T-cell (primary cell): ENCODE results near the gene TRIM61. TPM values are rescaled to one million over a fixed set of nuclear protein-coding genes. Genes with fewer than 3 reads are reported as not detected.
"Not testable (repeated sequence)": the region's sequence is repeated elsewhere in the genome, so short reads cannot be mapped to it uniquely, and the experiment has no call there.

Source experiments
- ATAC-seq, 4 experiments: fragments of 200-7000 bp in 3 of 4; fragments of 150-1000 bp in 1 of 4; cut with Tn5 transposase; replicated peaks in 1 of 4; 1 replicate in 3 of 4; 2 replicates in 1 of 4; pipeline ENCODE4 v1.10.0; 2021; ENCODE audit warnings: moderate library complexity in 3 of 4, mild to moderate bottlenecking in 2 of 4, moderate number of reproducible peaks in 1 of 4
- CTCF ChIA-PET, 2 donors: fragments of 300-600 bp; sonication (Branson Sonifier 250); formaldehyde crosslinking; loops; one replicate each; lab custom pipeline; 2022; ENCODE audit warnings: antibody characterized with exemption in 2 of 2; lab: Charles Lee
- POLR2A ChIA-PET, 2 donors: fragments of 300-600 bp; sonication (Branson Sonifier 250); formaldehyde crosslinking; loops; one replicate each; lab custom pipeline; 2022; ENCODE audit warnings: antibody characterized with exemption in 2 of 2; lab: Charles Lee
- DNase-seq, 35 experiments: peaks; one replicate each; pipeline versions ENCODE4 v3.0.0 to v3.0.0-alpha.2; 2013 to 2023
- H3K27ac ChIP-seq: one replicate; pipeline ENCODE4 v1.5.1; 2013; ENCODE audit warnings: low read length
- H3K27me3 ChIP-seq, 2 experiments: replicated peaks in 1 of 2; 1 replicate in 1 of 2; 2 replicates in 1 of 2; pipeline versions ENCODE4 v1.6.1 to v1.7.0; 2013; ENCODE audit warnings: low read length in 1 of 2, mixed read lengths in 1 of 2; ENCODE audit not compliant: control insufficient read depth in 2 of 2, insufficient read depth in 2 of 2; ENCODE audit errors: extremely low read depth in 1 of 2
- H3K36me3 ChIP-seq, 2 donors: 1 replicate in 1 of 2; 2 replicates in 1 of 2; pipeline versions ENCODE4 v1.6.1 to v1.7.0; 2013; ENCODE audit warnings: low read length in 1 of 2; ENCODE audit not compliant: control insufficient read depth in 2 of 2, insufficient read depth in 1 of 2; ENCODE audit errors: extremely low read depth in 1 of 2
- H3K4me1 ChIP-seq, 2 experiments: 1 replicate in 1 of 2; 2 replicates in 1 of 2; pipeline versions ENCODE4 v1.6.1 to v1.7.0; 2013; ENCODE audit warnings: low read length in 2 of 2, mixed read lengths in 1 of 2; ENCODE audit not compliant: insufficient read depth in 2 of 2, control insufficient read depth in 1 of 2; ENCODE audit errors: extremely low read depth in 1 of 2
- H3K4me3 ChIP-seq, 2 donors: 1 replicate in 1 of 2; 2 replicates in 1 of 2; pipeline versions ENCODE4 v1.5.1 to v1.7.0; 2013; ENCODE audit warnings: mild to moderate bottlenecking in 2 of 2, low read length in 1 of 2, moderate library complexity in 1 of 2; ENCODE audit not compliant: control insufficient read depth in 1 of 2; ENCODE audit errors: extremely low read depth in 1 of 2
- H3K9me3 ChIP-seq: 2 replicates; pipeline ENCODE4 v1.7.0; 2013
- H3K27ac Mint-ChIP-seq, 2 donors: one replicate each; pipeline ENCODE4 v1.8.0; 2020 to 2021; ENCODE audit warnings: mild to moderate bottlenecking in 2 of 2, mixed read lengths in 2 of 2
- H3K27me3 Mint-ChIP-seq, 2 donors: one replicate each; pipeline ENCODE4 v1.8.0; 2021 to 2022; ENCODE audit warnings: mixed read lengths in 2 of 2
- H3K36me3 Mint-ChIP-seq: one replicate; pipeline ENCODE4 v1.8.0; 2021; ENCODE audit warnings: mixed read lengths
- H3K4me1 Mint-ChIP-seq, 3 donors: one replicate each; pipeline ENCODE4 v1.8.0; 2020 to 2022; ENCODE audit warnings: mixed read lengths in 3 of 3, mild to moderate bottlenecking in 1 of 3
- H3K4me3 Mint-ChIP-seq, 3 donors: one replicate each; pipeline ENCODE4 v1.8.0; 2020 to 2022; ENCODE audit warnings: mild to moderate bottlenecking in 3 of 3, mixed read lengths in 3 of 3, moderate library complexity in 3 of 3
- H3K9me3 Mint-ChIP-seq, 3 donors: one replicate each; pipeline ENCODE4 v1.8.0; 2020 to 2022; ENCODE audit warnings: mixed read lengths in 3 of 3
- WGBS: methylation state at CpG from one replicate; pipeline ENCODE4 v1.1.5; 2013; ENCODE audit warnings: missing lambda C conversion rate; ENCODE audit not compliant: insufficient coverage; 5-methylcytosine and 5-hydroxymethylcytosine counted together
- total RNA-seq, 35 experiments: library from RNA in 6 of 35; stranded (reverse) in 6 of 35; fragments of 120-200 nt in 1 of 35; gene quantifications; one replicate each; pipeline versions ENCODE4 v1.2.1 to v1.2.4 and lab custom pipeline; 2013 to 2026

The TRIM61 gene
- total RNA-seq = 1 to 10 TPM in 2 of 5 donors, under 1 TPM in 3; 0.38 to 1.9 (median 0.79) TPM
- total RNA-seq (2013) = 0.87 TPM
- 0.51 to 5.6 (median 2.0) reads per million in 29 experiments for total RNA-seq (lab: John Stamatoyannopoulos, UW)

GRCh38 chr4:164977243-164978164 is at the start of gene TRIM61:
Gene TRIM61, minus strand, starts transcription at chr4:164977657. Its CDS starts 7,655 bp downstream, at chr4:164970002.
- Histone ChIP-seq H3K4me1 (peaks cover 0 to 14% of the 10 kb centered on the region in 2 experiments), H3K4me3 (peak within 1 kb of the TSS; percentile 47 to 72), H3K27me3 (peaks cover 0 to 16% of the 10 kb centered on the region in 2 experiments), H3K9me3 (no peaks in the 10 kb centered on the region), H3K27ac (peak within 1 kb of the TSS; percentile 4), H3K36me3 (peaks cover 0 to 3% of the 10 kb centered on the region in 2 donors)
- Mint-ChIP-seq H3K4me1 (peaks cover 7 to 19% (median 12%) of the 10 kb centered on the region in 3 donors), H3K36me3 (peaks cover 7% of the 10 kb centered on the region), H3K27ac (peak within 1 kb of the TSS; percentile 8 to 84), H3K27me3 (peaks cover 4 to 6% of the 10 kb centered on the region in 2 donors), H3K9me3 (no peaks in the 10 kb centered on the region), H3K4me3 (peak within 1 kb of the TSS; percentile 67 to 81 (median 77))
- 36% methylated on average over 16 of the region's 27 CpGs for WGBS
- CTCF ChIA-PET = no interaction called here
- ATAC-seq (peak; percentile 52 to 85 (median 68)), DNase-seq (peak in 34 of 35 experiments; percentile 16 to 69 (median 46))
- POLR2A ChIA-PET = no interaction called here

GRCh38 chr4:165025782-165026181 is 48.3 kb upstream of the TRIM61 start:
- H3K4me1 Mint-ChIP-seq, H3K27ac ChIP-seq, H3K9me3 ChIP-seq, ATAC-seq, H3K4me3 ChIP-seq, H3K27ac Mint-ChIP-seq, H3K4me1 ChIP-seq, H3K36me3 ChIP-seq, H3K27me3 ChIP-seq, POLR2A ChIA-PET, H3K9me3 Mint-ChIP-seq, H3K27me3 Mint-ChIP-seq, DNase-seq, H3K4me3 Mint-ChIP-seq, H3K36me3 Mint-ChIP-seq: not testable (repeated sequence)
- WGBS = no CpG with 5 or more reads among the region's 8 CpGs
- CTCF ChIA-PET = interaction anchor here in 1 of 2 donors (0.5 kb wide), 1 partner anchor 108 kb away, joined by 6 read pairs; no protein-coding TSS in a partner anchor

GRCh38 chr4:165019995-165020394 is 42.5 kb upstream of the TRIM61 start:
- H3K36me3 ChIP-seq, H3K36me3 Mint-ChIP-seq, H3K27ac Mint-ChIP-seq, H3K27ac ChIP-seq, H3K4me1 ChIP-seq, CTCF ChIA-PET, POLR2A ChIA-PET, DNase-seq, H3K4me3 Mint-ChIP-seq, H3K27me3 Mint-ChIP-seq, H3K4me3 ChIP-seq, ATAC-seq, H3K9me3 ChIP-seq, H3K9me3 Mint-ChIP-seq, H3K4me1 Mint-ChIP-seq, H3K27me3 ChIP-seq: not testable (repeated sequence)
- WGBS = 88% methylated on average over 7 of the region's 30 CpGs

- Histone ChIP-seq H3K27me3 (peaks cover 0 to 4% of the 10 kb centered on the region in 2 experiments), H3K9me3 (no peaks in the 10 kb centered on the region), H3K36me3 (no peaks in the 10 kb centered on the region), H3K4me1 (no peaks in the 10 kb centered on the region), H3K27ac (no peak overlapping the region), H3K4me3 (no peak overlapping the region)
- no peak for ATAC-seq
- DNase-seq = no peak
- Mint-ChIP-seq H3K4me3 (no peak overlapping the region), H3K27ac (no peak overlapping the region), H3K36me3 (no peaks in the 10 kb centered on the region), H3K9me3 (no peaks in the 10 kb centered on the region), H3K4me1 (no peaks in the 10 kb centered on the region), H3K27me3 (no peaks in the 10 kb centered on the region)
- 62% methylated on average over 5 of the region's 5 CpGs for WGBS
- ChIA-PET POLR2A (no interaction called here), CTCF (no interaction called here)
These were observed 39.5 kb upstream of the TRIM61 start for GRCh38 chr4:165016971-165017370.

GRCh38 chr4:165013691-165014090 is 36.2 kb upstream of the TRIM61 start:
- H3K4me3 ChIP-seq = no peak overlapping the region
- H3K9me3 ChIP-seq = no peaks in the 10 kb centered on the region
- CTCF ChIA-PET = no interaction called here
- Mint-ChIP-seq H3K36me3 (no peaks in the 10 kb centered on the region), H3K27ac (no peak overlapping the region), H3K4me1 (no peaks in the 10 kb centered on the region), H3K4me3 (no peak overlapping the region), H3K9me3 (no peaks in the 10 kb centered on the region), H3K27me3 (peaks cover 0 to 6% of the 10 kb centered on the region in 2 donors)
- ATAC-seq (no peak), DNase-seq (no peak)
- H3K27ac ChIP-seq = no peak overlapping the region
- H3K27me3 ChIP-seq = peaks cover 0 to 13% of the 10 kb centered on the region in 2 experiments
- H3K36me3 ChIP-seq = no peaks in the 10 kb centered on the region
- no peaks in the 10 kb centered on the region for H3K4me1 ChIP-seq
- POLR2A ChIA-PET = no interaction called here

GRCh38 chr4:165011403-165011802 is 33.9 kb upstream of the TRIM61 start:
- peaks cover 5 to 6% of the 10 kb centered on the region in 2 donors for H3K27me3 Mint-ChIP-seq
- H3K4me3 Mint-ChIP-seq = no peak overlapping the region
- Histone ChIP-seq H3K27me3 (peaks cover 0 to 13% of the 10 kb centered on the region in 2 experiments), H3K36me3 (no peaks in the 10 kb centered on the region), H3K9me3 (no peaks in the 10 kb centered on the region), H3K27ac (no peak overlapping the region), H3K4me1 (no peaks in the 10 kb centered on the region), H3K4me3 (no peak overlapping the region)
- no peaks in the 10 kb centered on the region for H3K4me1 Mint-ChIP-seq
- H3K27ac Mint-ChIP-seq = no peak overlapping the region
- H3K36me3 Mint-ChIP-seq = no peaks in the 10 kb centered on the region
- no peak for DNase-seq
- CTCF ChIA-PET = no interaction called here
- H3K9me3 Mint-ChIP-seq = no peaks in the 10 kb centered on the region
- no peak for ATAC-seq
- WGBS = 86% methylated on average over 2 of the region's 5 CpGs
- POLR2A ChIA-PET = no interaction called here
